ENCODE measurements around the gene ABITRAM.

DNA sequence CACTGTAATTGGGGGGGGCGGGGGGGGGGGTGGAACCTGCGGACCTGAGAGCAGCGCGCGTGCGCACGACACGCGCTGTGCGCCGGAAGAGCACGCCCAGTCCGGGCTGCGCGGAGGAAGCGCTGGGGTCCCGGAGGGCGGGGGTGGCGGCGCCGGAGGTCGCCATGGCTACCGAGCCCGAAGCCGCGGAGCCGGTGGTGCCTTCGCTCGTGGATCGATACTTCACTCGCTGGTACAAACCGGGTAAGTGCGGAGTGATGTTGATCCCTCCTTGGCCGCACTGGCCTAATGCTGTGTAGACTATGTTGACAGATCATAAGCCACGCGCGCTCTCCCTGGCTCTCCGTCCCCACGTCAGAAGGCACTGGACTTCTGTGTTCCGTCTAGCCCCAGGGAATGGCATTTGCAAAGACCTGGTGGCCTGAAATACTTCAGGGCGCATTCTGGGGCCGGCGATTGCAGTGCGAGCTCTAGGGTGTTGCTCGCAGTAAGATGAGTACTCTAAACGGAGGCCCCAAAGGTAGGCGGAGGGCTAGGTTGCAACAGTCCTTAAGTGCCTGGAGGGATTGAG, at the start of gene ABITRAM:
- TF ChIP-seq, protein P1, sequence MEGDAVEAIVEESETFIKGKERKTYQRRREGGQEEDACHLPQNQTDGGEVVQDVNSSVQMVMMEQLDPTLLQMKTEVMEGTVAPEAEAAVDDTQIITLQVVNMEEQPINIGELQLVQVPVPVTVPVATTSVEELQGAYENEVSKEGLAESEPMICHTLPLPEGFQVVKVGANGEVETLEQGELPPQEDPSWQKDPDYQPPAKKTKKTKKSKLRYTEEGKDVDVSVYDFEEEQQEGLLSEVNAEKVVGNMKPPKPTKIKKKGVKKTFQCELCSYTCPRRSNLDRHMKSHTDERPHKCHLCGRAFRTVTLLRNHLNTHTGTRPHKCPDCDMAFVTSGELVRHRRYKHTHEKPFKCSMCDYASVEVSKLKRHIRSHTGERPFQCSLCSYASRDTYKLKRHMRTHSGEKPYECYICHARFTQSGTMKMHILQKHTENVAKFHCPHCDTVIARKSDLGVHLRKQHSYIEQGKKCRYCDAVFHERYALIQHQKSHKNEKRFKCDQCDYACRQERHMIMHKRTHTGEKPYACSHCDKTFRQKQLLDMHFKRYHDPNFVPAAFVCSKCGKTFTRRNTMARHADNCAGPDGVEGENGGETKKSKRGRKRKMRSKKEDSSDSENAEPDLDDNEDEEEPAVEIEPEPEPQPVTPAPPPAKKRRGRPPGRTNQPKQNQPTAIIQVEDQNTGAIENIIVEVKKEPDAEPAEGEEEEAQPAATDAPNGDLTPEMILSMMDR (IDR thresholded peaks at IDR 0.05) = no peak
- TF ChIP-seq POLR2AphosphoS5 (IDR thresholded peaks at IDR 0.05) (peak; percentile 1 to 17 (median 6)), POLR2A (IDR thresholded peaks at IDR 0.05) (no peak), EP300 (IDR thresholded peaks at IDR 0.05) (no peak)
